Right lobe of liver (tissue), 4 donors: ENCODE data around the gene PHC3.

Source experiments
- CTCF ChIP-seq, 4 donors: fragments of 200-600 bp in 3 of 4; fragments of 450-650 bp in 1 of 4; IDR thresholded peaks; one replicate each; pipeline versions ENCODE4 v1.5.1 to v1.8.0; 2016 to 2022; ENCODE audit warnings: antibody characterized with exemption in 4 of 4, mild to moderate bottlenecking in 2 of 4
- POLR2A ChIP-seq: fragments of 450-650 bp; IDR thresholded peaks from one replicate; pipeline ENCODE4 v1.6.1; 2017; ENCODE audit warnings: antibody characterized with exemption, mild to moderate bottlenecking
- donor health status: DM: no; HTN: no; CAD: no.
- donor health status: DM: no; HTN: no; CAD: no.
- donor health status: DM: no; HTN: yes; CAD: no.

DNA sequence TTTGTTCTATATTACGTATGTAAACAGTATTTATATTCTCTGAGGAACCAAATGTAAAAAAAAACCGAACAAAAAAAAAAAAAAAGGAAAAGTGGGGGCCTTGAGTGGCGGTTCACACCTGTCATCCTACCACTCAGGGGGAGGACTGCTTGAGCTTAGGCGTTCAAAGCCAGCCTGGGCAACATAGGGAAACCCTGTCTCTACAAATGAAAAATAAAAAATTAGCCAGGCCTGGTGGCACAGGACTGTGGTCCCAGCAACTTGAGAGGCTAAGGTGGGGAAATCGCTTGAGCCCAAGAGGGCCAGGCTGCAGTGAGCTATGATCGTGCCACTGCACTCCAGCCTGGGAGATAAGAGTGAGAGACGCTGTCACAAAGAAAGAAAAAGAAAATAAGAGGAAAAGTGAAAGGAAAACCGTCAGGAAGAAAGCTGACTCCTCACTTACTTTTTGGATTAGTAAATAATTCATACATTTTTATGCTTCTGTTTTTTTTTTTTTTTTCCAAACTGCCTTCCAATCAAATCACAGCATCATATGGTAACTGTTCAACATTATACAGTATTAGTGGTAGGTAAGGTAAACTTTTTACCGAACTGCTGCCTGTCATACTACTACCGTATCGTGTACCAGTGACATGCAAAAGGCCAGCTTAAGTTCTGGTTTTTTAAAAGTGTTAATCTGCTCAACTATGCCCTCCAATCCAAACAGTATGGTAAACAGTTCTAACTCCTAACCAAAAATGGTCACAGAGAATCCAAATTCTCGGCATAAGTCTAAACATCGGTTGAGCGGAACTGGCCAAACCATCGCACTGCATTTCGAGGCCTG, 1.2 kb downstream of the PHC3 start:
- TF ChIP-seq CTCF (IDR thresholded peaks at IDR 0.05) (no peak), POLR2A (no peak)
